ENCODE data around the gene CERS6.

CERS6 gene

DNA sequence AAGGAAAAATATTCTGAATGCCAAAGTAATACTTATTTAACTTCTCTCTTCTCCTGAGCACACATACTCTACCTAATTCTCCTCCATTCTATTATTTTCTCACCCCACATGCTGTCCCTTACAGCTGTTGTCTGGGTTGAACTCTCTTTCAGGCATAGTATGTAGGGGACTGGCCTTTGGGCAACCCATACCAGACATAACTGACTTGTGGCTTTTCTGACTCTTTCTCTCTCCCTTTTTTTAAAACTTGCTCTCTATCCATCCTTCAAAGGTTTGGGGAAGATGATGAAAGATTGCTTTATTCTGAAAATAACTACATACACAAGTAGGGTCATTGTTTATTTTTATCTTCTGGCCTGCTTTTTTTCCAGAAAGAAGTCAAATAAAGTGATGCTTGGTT is 276.4 kb downstream of the CERS6 start:
- no peak for TF ChIP-seq ZFX (IDR thresholded peaks at IDR 0.05; ENCODE audit: borderline replicate concordance)
- no peak for TF ChIP-seq CTCF (IDR thresholded peaks at IDR 0.05)

DNA sequence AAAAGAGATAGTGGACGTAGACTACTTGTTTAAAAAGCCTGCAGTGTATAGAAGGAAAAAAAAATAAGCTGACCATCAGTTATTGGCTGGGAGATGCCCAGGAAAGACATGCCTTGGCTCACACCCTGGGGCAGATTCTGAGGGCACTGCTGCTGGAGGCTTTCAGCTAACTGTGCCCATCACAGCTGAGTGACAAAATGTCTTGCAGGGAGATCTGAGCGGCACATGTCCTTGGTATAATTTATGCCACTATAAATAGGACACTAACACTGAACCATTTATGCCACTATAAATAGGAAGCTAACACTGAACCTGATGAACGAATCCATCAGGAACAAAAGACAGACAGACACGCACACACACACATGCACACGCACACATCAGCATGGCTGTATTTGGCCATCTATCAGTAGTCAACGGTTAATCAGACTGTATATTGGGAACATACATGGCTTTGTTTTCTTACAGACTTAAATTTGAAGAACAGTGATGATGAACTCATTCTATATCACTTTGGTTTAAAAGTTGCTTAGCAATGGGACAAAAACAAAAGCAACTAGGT is 278.2 kb downstream of the CERS6 start:
- no peak for TF ChIP-seq CTCF (IDR thresholded peaks at IDR 0.05)
- TF ChIP-seq ZFX (IDR thresholded peaks at IDR 0.05; ENCODE audit: borderline replicate concordance), result no peak

More for the DNA sequence above, 276.4 kb downstream of the CERS6 start:
- H3K27ac ChIP-seq, result no peak overlapping the region

GRCh38 chr2:168736649-168737445 is 280.8 kb downstream of the CERS6 start:
- H3K27ac ChIP-seq, result no peak overlapping the region
- no peak for TF ChIP-seq CTCF (IDR thresholded peaks at IDR 0.05)
- no peak for TF ChIP-seq ZFX (IDR thresholded peaks at IDR 0.05; ENCODE audit: borderline replicate concordance)

More for the DNA sequence above, 278.2 kb downstream of the CERS6 start:
- no peak overlapping the region for H3K27ac ChIP-seq

GRCh38 chr2:168738062-168738461 is 282.0 kb downstream of the CERS6 start:
- H3K27ac ChIP-seq, result no peak overlapping the region
- TF ChIP-seq CTCF (IDR thresholded peaks at IDR 0.05), result no peak
- no peak for TF ChIP-seq ZFX (IDR thresholded peaks at IDR 0.05; ENCODE audit: borderline replicate concordance)

- H3K27ac ChIP-seq, result no peak overlapping the region
- TF ChIP-seq ZFX (IDR thresholded peaks at IDR 0.05; ENCODE audit: borderline replicate concordance) (no peak), CTCF (IDR thresholded peaks at IDR 0.05) (no peak)
Measured at GRCh38 chr2:168740360-168740759, 284.3 kb downstream of the CERS6 start.

- H3K27ac ChIP-seq, result no peak overlapping the region
- TF ChIP-seq CTCF (IDR thresholded peaks at IDR 0.05), result no peak
- TF ChIP-seq ZFX (IDR thresholded peaks at IDR 0.05; ENCODE audit: borderline replicate concordance), result no peak
Measured at GRCh38 chr2:168740788-168741187, 284.7 kb downstream of the CERS6 start.

GRCh38 chr2:168742258-168742932 is 286.3 kb downstream of the CERS6 start:
- TF ChIP-seq CTCF (IDR thresholded peaks at IDR 0.05) (no peak), ZFX (IDR thresholded peaks at IDR 0.05; ENCODE audit: borderline replicate concordance) (no peak)
- H3K27ac ChIP-seq, result no peak overlapping the region

Data from 22Rv1 (cell line).